ENCODE measurements around the gene C1orf94. TPM values are rescaled to one million over a fixed set of nuclear protein-coding genes. Genes with fewer than 3 reads are reported as not detected.

Gene C1orf94
- total RNA-seq, 2 experiments from 2014 or later = not detected

DNA sequence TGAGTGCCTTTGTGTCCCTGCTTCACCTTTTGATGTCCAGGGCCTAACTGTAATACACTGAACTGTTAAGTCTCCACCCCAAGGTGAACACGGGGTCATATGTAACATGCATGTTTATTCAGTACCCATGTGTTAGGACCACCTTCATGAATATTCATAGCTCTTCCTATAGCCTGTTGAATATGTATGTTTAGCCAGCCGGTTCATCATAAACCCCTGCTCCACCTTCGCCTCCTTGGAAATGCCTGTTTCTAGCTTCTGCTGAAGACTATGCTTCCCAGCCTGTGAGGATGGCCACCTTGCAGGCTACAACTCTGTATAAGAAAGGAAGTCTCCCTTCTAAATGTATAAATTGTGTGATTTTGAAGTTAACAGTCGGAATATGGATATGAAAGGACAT, 69.3 kb downstream of the C1orf94 start:
- POLR2A ChIA-PET = no interaction called here
- H3K36me3 Mint-ChIP-seq = no peaks in the 10 kb centered on the region
- no peak for ATAC-seq (ENCODE audit: low read depth)

DNA sequence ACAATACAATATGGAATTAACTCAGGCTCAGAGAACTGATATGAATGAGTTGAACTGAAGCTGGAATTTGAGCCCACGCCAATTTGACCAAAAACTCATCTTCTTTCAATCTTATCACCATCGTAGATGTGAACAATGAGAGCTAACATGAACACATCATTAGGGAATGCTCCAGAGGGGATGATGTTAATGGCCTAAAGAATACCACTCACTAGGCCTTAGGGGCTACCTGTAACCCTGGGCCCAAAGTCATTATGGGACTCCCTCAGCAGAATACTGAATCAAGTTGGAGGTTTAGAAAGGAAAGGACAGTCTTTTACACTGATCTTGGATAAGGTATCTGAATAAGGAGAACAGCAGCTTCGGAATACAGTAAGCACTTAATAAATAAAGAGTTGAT, 73.6 kb downstream of the C1orf94 start:
- Mint-ChIP-seq H3K4me3 (no peak overlapping the region), H3K27me3 (no peaks in the 10 kb centered on the region), H3K9me3 (no peaks in the 10 kb centered on the region), H3K27ac (no peak overlapping the region), H3K4me1 (no peaks in the 10 kb centered on the region), H3K36me3 (no peaks in the 10 kb centered on the region)
- POLR2A ChIA-PET = no interaction called here
- no peak for DNase-seq
- no peak for ATAC-seq (ENCODE audit: low read depth)

More for the DNA sequence above, 69.3 kb downstream of the C1orf94 start:
- Mint-ChIP-seq H3K4me1 (no peaks in the 10 kb centered on the region), H3K9me3 (no peaks in the 10 kb centered on the region), H3K4me3 (no peak overlapping the region), H3K27ac (no peak overlapping the region), H3K27me3 (no peaks in the 10 kb centered on the region)
- no peak for DNase-seq

DNA sequence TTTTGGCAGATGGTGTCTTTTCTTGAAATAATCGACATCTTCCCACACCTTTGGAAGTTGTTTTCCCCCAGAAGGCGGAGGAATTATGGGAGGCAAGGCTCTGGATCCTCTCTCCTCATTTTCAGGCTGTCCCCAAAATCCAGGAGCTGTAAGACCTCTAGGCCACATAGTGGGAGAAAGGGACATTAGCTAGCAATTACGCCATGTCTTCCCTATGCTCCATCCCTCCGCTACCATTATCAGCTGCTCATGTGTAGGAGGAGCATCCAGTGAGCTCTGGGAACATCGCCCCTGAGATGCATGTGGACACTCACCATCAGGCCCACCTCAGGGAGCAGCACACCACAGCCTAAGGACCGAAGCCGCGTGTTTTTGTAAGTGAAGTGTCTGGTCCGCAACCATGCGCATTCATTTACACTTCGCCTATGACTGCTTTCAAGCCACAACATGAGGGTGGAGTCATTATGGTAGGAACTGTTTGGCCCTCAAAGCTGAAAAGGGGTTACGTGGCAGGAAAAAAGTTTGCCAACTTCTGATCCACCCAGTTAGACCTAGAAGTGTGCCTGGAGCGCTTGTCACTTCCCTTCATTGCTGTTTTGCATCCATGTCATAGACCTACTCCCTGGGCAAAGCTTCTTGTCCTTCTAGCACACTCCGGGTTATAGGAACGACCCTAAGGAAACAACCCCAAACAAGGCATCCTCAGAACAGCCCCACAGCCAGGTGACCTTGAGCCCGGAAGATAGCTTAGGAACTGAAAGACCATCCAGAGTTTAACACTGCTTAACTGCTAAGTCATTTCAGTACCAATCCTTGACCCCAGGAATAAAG, 85.5 kb downstream of the C1orf94 start:
- POLR2A ChIA-PET = interaction anchor here (0.6 kb wide), 1 partner anchor 400 kb away, joined by 3 read pairs; no protein-coding TSS in a partner anchor
- H3K4me3 Mint-ChIP-seq = no peak overlapping the region
- no peaks in the 10 kb centered on the region for H3K36me3 Mint-ChIP-seq
- no peak overlapping the region for H3K27ac Mint-ChIP-seq
- no peak for ATAC-seq (ENCODE audit: low read depth)
- no peaks in the 10 kb centered on the region for H3K9me3 Mint-ChIP-seq
- DNase-seq = no peak
- H3K27me3 Mint-ChIP-seq = peaks cover 2% of the 10 kb centered on the region
- H3K4me1 Mint-ChIP-seq = no peaks in the 10 kb centered on the region

DNA sequence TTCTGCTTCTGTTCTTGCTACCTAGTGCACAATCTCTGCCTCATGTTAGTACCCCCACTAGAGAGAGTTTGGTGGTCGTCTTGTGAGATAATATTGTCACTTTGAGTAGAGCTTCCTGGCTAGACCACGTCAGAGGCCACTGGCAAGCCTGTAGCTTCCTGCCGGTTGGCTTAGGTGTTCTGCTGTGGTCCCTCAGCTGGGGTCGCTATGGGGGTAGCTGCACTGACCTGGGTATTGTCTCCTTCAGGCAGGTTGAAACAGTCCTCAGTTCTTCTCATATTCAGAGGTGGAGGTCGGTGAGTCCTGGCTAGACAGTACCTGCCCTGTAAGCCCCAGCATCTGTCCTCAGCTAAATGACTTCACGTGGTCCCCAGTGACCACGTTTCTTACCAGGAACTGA, 86.2 kb downstream of the C1orf94 start:
- POLR2A ChIA-PET = interaction anchor here (0.6 kb wide), 1 partner anchor 400 kb away, joined by 3 read pairs; no protein-coding TSS in a partner anchor
- Mint-ChIP-seq H3K4me1 (no peaks in the 10 kb centered on the region), H3K36me3 (no peaks in the 10 kb centered on the region), H3K9me3 (no peaks in the 10 kb centered on the region), H3K27me3 (peaks cover 2% of the 10 kb centered on the region), H3K4me3 (no peak overlapping the region), H3K27ac (no peak overlapping the region)
- ATAC-seq (ENCODE audit: low read depth) (no peak), DNase-seq (no peak)

DNA sequence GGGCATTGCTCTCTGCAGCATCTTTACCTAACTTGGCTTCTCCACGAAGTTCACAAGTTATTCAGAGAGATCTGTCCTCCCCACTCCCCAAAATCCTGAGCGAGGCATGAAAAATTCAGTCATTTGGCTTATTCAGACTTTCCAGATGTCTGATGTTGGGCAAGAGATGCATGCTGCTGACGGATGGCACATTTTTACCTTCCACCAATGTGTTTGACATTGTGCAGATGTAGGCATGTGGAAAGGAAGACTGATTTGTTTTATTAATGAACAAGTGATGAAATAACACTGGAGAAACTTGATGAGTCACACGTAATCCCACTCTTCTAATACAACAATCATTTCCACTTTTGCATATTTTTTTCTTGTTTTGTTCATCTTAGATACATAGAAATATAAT, 86.7 kb downstream of the C1orf94 start:
- Mint-ChIP-seq H3K9me3 (no peaks in the 10 kb centered on the region), H3K36me3 (no peaks in the 10 kb centered on the region), H3K27ac (no peak overlapping the region), H3K27me3 (peaks cover 2% of the 10 kb centered on the region), H3K4me3 (no peak overlapping the region), H3K4me1 (no peaks in the 10 kb centered on the region)
- POLR2A ChIA-PET = no interaction called here
- no peak for DNase-seq
- ATAC-seq (ENCODE audit: low read depth) = no peak

DNA sequence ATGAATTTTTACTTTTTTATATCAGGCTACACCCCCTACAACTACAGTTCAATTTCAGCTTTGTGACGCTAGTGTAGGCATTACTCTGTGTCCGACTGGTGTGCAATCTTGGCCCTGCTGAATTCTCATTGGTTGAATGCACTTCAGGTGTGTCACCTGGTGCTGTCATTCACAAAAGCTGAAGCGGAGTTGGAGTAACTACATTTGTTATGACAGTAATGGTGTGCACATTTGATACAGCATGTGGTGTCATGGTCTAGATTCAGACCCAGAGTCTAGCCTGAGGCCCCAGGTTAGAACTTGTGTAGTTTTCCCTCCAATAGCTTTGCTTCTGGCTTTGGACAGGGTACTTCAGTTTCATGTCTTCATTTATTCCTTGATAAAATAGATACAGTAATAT, 88.7 kb downstream of the C1orf94 start:
- ATAC-seq (ENCODE audit: low read depth) (no peak), DNase-seq (no peak)
- no peaks in the 10 kb centered on the region for H3K9me3 Mint-ChIP-seq
- peaks cover 2% of the 10 kb centered on the region for H3K27me3 Mint-ChIP-seq
- no peaks in the 10 kb centered on the region for H3K36me3 Mint-ChIP-seq
- H3K27ac Mint-ChIP-seq = no peak overlapping the region
- POLR2A ChIA-PET = no interaction called here
- no peaks in the 10 kb centered on the region for H3K4me1 Mint-ChIP-seq
- H3K4me3 Mint-ChIP-seq = no peak overlapping the region

DNA sequence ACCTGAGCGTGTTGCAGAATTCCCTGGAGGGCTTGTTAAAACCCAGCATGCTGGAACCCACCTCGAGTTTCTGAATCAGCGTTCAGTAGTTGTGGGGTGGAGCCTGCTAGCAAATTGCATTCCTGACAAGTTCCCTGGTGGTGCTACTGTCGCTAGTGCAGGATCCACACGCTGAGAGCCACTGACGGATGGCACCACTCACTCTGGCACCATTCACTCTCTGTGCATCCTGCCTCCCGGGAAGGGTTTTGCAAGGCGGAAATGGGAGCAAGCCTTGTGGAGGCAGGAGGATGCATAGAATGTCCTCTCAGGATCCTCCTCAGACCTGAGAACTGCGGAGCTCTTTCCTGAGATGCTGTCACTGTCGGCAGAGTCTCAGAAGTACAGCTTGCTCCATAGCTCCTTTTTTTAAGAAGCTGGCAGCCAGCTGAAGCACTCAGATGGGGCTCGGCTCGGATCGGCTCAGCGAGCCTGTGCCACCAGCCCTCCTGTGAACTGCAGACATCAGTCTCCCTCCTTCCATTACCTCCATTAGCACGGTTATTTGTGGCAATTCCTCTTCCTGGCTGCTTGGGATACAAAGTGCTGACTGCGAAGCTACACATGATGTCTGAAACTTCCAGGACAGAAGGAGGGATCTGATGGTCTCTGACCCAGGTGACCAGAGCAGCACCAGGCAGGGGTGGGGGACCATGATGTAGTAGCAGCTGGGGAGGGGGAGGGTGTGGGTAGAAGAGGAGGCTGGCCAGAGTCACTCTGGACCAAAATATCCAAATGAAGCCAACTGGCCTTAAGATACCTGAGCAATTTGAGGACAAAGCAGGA, 89.6 kb downstream of the C1orf94 start:
- H3K4me1 Mint-ChIP-seq = no peaks in the 10 kb centered on the region
- H3K27me3 Mint-ChIP-seq = peaks cover 2% of the 10 kb centered on the region
- no peaks in the 10 kb centered on the region for H3K36me3 Mint-ChIP-seq
- POLR2A ChIA-PET = no interaction called here
- H3K4me3 Mint-ChIP-seq = no peak overlapping the region
- DNase-seq = no peak
- ATAC-seq (ENCODE audit: low read depth) = no peak
- H3K9me3 Mint-ChIP-seq = no peaks in the 10 kb centered on the region
- no peak overlapping the region for H3K27ac Mint-ChIP-seq

DNA sequence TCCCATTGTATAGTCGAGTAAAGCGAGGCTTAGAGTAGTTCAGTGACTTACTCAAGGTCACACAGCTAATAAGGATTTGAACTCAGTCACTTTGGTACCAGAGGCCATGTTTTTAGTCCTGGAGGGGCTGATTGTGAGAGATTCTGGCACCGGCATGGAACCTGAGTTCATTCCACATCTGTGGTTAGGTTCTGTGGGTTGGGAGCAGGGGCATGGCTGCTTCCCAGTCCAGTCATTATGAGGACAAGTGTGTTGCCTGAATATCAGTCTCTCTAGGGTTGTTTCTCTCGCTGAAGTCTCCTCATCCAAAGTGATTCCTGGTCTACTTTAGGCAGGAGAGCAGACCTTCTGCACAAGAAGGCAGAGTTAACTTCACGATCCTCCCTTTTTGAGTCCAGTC, 90.6 kb downstream of the C1orf94 start:
- Mint-ChIP-seq H3K27ac (no peak overlapping the region), H3K36me3 (no peaks in the 10 kb centered on the region), H3K4me1 (no peaks in the 10 kb centered on the region), H3K9me3 (no peaks in the 10 kb centered on the region), H3K27me3 (peaks cover 2% of the 10 kb centered on the region), H3K4me3 (no peak overlapping the region)
- POLR2A ChIA-PET = no interaction called here
- DNase-seq (no peak), ATAC-seq (ENCODE audit: low read depth) (no peak)

DNA sequence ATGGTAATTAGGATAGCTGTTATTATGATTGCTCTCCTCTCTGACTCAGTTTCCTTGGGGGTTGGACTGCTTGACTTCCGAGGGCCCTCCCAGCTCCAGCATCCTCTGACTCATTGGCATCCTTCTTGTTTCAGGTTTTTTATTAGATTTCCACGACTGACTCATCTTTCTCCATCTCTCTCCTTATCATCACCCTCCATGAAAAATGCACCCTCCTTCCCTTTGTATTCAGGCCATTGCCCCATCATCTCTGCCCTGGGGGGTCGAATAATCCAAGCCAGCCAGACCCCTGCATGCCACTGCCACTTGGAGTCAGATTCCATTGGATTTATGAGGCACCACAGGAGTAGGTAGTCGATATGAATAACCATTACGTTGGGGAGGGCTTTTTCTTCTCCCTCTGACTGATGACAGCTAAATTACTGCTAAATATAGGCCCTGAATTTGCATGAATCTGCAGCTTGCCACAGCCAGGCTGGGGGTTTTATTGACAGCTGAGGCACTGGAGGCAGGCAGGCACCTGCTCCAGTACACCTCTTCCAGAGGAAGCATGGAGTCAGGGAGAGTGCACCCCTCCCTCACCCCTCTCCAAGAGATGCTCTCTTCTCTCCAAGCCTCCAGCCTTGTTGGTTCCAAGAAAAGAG, 91.7 kb downstream of the C1orf94 start:
- H3K9me3 Mint-ChIP-seq = no peaks in the 10 kb centered on the region
- H3K36me3 Mint-ChIP-seq = no peaks in the 10 kb centered on the region
- POLR2A ChIA-PET = no interaction called here
- ATAC-seq (ENCODE audit: low read depth) (no peak), DNase-seq (no peak)
- H3K4me3 Mint-ChIP-seq = no peak overlapping the region
- no peak overlapping the region for H3K27ac Mint-ChIP-seq
- H3K4me1 Mint-ChIP-seq = no peaks in the 10 kb centered on the region
- H3K27me3 Mint-ChIP-seq = peaks cover 2% of the 10 kb centered on the region

Other genes with a start within 250 kb of the C1orf94 start
- not detected for gene CSMD2, start 11.7 kb upstream of the C1orf94 start, total RNA-seq